HG02763 (cell line): ENCODE data around the gene SLC6A8.
"Not testable (repeated sequence)": the region's sequence is repeated elsewhere in the genome, so short reads cannot be mapped to it uniquely, and the experiment has no call there.

Experiments used
- ATAC-seq: cut with Tn5 transposase; IDR thresholded peaks from one replicate; pipeline ENCODE4 v1.9.1; 2021; ENCODE audit warnings: mild to moderate bottlenecking, moderate library complexity; ENCODE audit not compliant: unreplicated experiment

SLC6A8 gene

GRCh38 chrX:153691032-153691827 is 3.5 kb downstream of the SLC6A8 start:
- ATAC-seq: not testable (repeated sequence)

GRCh38 chrX:153692003-153692402 is 4.3 kb downstream of the SLC6A8 start:
- ATAC-seq: no peak

GRCh38 chrX:153692611-153693156 is 5.0 kb downstream of the SLC6A8 start:
- ATAC-seq: no peak

- no peak for ATAC-seq
Observed at GRCh38 chrX:153693216-153694086, 5.7 kb downstream of the SLC6A8 start.

DNA sequence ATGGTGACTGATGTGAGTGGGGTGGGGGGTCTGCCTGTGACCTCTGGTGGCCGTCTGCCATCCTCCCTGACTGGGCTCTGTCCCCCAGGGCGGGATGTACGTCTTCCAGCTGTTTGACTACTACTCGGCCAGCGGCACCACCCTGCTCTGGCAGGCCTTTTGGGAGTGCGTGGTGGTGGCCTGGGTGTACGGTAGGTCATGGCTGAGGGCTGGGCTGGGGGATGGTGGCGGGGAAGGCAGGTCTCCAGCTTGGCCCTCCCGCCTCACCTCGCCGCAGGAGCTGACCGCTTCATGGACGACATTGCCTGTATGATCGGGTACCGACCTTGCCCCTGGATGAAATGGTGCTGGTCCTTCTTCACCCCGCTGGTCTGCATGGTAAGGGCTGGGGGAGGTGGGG is 6.5 kb downstream of the SLC6A8 start:
- ATAC-seq: not testable (repeated sequence)

GRCh38 chrX:153694687-153695270 is 7.1 kb downstream of the SLC6A8 start:
- no peak for ATAC-seq

- no peak for ATAC-seq
Observed at GRCh38 chrX:153696100-153696499, 8.4 kb downstream of the SLC6A8 start.

DNA sequence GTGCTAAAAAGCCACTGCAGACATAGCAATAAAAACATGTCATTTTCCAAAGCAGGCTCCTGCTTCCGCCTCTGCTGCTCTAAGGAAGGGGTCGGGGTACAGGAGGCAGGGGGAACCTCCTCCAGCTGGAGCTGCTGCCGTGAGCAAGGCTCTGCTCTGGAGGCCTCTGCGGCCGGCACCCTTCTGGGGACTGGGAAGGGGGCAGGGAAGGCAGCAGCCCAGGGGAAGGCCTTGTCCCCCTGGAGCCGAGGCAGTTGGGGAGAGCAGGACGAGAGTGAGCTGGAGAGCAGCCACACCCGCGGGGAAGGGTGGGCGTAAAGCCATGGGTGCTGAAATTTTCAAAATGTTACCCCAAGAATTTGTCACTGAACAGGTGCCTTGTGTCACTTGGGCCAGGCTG is 8.8 kb downstream of the SLC6A8 start:
- not testable (repeated sequence) for ATAC-seq

- ATAC-seq: not testable (repeated sequence)
Observed at GRCh38 chrX:153696986-153697722, 9.4 kb downstream of the SLC6A8 start.

DNA sequence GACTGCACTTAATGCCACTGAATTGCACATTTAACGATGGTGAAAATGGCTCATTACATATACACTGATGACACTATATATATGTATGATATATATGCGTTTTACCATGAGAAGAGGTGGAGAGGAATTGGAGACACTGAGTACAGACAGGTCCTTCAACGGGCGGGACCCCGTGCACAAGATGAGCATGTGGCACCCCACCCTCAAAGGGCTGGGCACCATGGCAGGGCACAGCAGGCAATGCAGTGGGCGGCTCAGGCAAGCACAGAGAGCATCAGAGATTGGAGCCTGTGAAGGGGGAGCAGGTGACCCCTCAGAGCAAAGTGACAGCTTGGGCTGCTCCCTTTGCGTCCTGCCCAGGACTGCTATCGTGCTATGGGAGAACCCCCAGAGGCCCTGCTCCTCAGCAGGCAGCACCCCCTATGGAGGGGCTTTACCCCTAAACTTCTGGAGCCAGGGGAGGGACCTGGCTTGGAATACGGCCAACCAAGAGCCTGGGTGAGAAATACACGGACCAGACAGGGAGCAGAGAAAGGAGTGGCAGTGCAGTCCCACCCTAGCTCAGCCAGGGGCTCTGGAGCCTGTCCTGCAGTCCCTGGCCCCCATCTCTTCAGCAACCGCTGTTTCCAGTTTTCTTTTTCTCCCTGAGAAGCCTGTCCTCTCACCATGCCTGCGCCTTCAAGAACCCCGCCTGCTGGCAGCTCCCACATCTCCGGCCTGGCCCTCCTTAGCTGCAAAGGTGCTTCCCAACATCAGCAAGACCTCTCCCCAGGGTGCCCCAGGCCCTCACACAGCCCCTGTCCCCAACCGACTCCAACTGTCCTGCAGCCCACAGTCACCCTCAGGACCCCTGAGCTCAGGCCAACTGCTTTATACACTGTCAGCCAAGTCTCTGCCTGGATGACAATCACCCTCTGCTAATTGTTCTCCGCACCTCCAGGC is 10.5 kb downstream of the SLC6A8 start:
- no peak for ATAC-seq

DNA sequence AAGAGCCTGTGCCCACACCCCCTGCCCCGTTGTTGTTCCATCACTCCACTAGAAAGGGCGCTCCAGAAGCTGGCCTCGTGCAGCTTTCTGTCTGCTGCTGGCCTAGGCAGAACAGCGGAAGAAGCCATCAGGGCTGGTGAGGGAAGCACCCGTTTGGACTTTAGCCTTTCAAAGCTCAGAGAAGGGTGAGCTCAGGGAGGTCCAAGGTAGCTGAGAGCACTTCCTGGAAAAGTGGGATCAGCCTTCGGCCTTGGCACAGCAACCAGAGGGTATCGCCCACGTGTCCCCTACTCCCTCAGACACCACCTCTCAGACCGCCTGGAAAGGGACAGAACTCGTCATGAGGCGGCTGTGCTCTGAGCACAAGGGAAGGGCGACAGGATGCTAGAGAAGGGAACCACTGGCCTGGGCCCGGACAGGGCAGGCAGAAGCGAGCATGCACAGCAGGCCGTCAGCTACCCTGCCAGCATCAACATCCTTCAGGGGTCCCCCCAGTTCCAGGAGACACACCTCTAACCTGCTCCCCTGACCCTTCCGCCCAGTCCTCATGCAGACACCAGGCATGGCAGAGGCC is 11.6 kb downstream of the SLC6A8 start:
- ATAC-seq: not testable (repeated sequence)

GRCh38 chrX:153699784-153700371 is 12.2 kb downstream of the SLC6A8 start:
- ATAC-seq: not testable (repeated sequence)

DNA sequence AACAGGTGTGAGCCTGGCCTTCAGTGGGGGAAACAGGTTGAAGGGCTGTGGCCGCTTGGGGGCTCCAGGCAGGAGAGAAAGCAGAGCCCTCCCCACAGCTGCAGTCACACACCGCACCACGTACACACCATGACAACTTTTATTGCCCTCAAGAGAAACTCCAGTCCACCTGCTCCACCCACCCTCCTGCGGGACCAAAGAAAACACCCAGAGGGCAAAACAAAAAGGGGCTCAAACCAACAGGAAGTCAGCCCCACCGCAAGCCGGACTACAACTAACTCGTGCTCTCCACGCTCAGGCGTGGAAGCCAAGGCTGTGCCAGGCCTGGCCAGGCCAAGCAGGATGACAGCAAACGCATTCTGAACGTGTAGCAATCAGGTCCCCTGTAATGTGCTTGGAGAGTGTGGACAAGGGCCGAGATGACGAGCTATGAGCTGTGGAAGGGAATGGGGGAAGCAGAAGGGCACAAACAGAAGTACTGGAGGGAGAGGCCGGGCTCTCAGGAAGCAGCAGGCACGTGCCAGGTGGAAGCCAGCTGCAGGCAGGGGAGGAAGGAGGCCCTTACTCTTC is 12.7 kb downstream of the SLC6A8 start:
- no peak for ATAC-seq

- no peak for ATAC-seq
Observed at GRCh38 chrX:153700967-153701366, 13.2 kb downstream of the SLC6A8 start.

- no peak for ATAC-seq
Observed at GRCh38 chrX:153701706-153702105, 14.0 kb downstream of the SLC6A8 start.

GRCh38 chrX:153702336-153703035 is 14.8 kb downstream of the SLC6A8 start:
- ATAC-seq: no peak

- ATAC-seq: no peak
Observed at GRCh38 chrX:153703036-153703370, 15.3 kb downstream of the SLC6A8 start.

GRCh38 chrX:153704021-153704526 is 16.3 kb downstream of the SLC6A8 start:
- no peak for ATAC-seq
